ENCODE measurements around the gene AFF4. TPM values are rescaled to one million over a fixed set of nuclear protein-coding genes. Genes with fewer than 3 reads are reported as not detected.

The AFF4 gene
- total and polyA plus RNA-seq, 2 donors (not counting 1 experiment from before 2014, with no cell fraction given): 16.2 to 81.5 TPM

DNA sequence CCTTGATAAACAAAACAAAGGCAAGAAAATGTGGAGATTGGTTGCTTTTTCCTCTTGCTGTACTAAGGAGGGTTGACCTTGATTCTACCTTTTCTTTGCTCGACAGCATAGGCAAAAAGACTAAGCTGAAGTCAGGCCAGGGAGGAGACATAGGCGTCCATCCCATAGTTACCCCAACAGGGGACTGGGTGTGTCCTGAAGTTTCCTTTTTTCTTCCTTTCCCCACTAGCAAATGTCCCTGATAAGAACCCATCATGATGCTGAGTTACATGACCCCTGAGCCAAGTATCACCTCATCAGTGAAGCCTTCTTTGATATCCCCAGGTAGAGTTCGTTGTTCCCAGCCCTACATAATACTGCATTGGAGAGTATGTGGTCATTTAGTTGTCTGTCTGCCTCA lies 123.1 kb downstream of the AFF4 start:
- H3K27me3 ChIP-seq (replicated peaks in 1 of 4; ENCODE audit: control extremely low read depth in 1 of 4, control insufficient read depth in 3 of 4, insufficient read depth in 4 of 4, low read length in 3 of 4): no peaks in the 10 kb centered on the region
- H3K4me3 ChIP-seq (ENCODE audit: control extremely low read depth in 1 of 5, extremely low read depth in 1 of 5, insufficient read depth in 1 of 5, low read depth in 2 of 5, low read length in 4 of 5): no peak overlapping the region
- H3K79me2 ChIP-seq (ENCODE audit: control insufficient read depth, insufficient read depth, low read length): no peaks in the 10 kb centered on the region
- H2AFZ ChIP-seq (ENCODE audit: insufficient read depth, low read depth, low read length, poor library complexity, severe bottlenecking): no peak overlapping the region
- Mint-ChIP-seq H3K4me3 (no peak overlapping the region), H3K27ac (no peak overlapping the region), H3K9me3 (ENCODE audit: insufficient read depth) (no peaks in the 10 kb centered on the region), H3K27me3 (no peaks in the 10 kb centered on the region), H3K4me1 (peaks cover 2% of the 10 kb centered on the region)
- no peaks in the 10 kb centered on the region for H3K4me1 ChIP-seq (ENCODE audit: control insufficient read depth in 2 of 2, insufficient read depth in 2 of 2, low read length in 2 of 2)
- H3K36me3 ChIP-seq (replicated peaks in 1 of 2; ENCODE audit: control extremely low read depth in 1 of 2, control insufficient read depth in 1 of 2, extremely low read depth in 1 of 2, insufficient read depth in 2 of 2, low read length in 1 of 2): no peaks in the 10 kb centered on the region
- no peak for DNase-seq
- CTCF ChIA-PET: interaction anchor here (1.0 kb wide), 1 partner anchor 11 kb away, joined by 3 read pairs; no protein-coding TSS in a partner anchor
- POLR2A ChIA-PET: interaction anchor here (1.0 kb wide), 1 partner anchor 9 kb away, joined by 3 read pairs; the partner anchor contains the start of gene SHROOM1
- no peak overlapping the region for H3K27ac ChIP-seq (ENCODE audit: low read length in 2 of 2)
- H3K9me3 ChIP-seq (ENCODE audit: control extremely low read depth in 1 of 3, control insufficient read depth in 2 of 3, insufficient read depth in 1 of 3, low read length in 2 of 3): peaks cover 0 to 4% (median 0%) of the 10 kb centered on the region in 3 donors
- H4K20me1 ChIP-seq (ENCODE audit: control insufficient read depth, insufficient read depth, low read length, poor library complexity, severe bottlenecking): no peaks in the 10 kb centered on the region
- TF ChIP-seq, protein P1, sequence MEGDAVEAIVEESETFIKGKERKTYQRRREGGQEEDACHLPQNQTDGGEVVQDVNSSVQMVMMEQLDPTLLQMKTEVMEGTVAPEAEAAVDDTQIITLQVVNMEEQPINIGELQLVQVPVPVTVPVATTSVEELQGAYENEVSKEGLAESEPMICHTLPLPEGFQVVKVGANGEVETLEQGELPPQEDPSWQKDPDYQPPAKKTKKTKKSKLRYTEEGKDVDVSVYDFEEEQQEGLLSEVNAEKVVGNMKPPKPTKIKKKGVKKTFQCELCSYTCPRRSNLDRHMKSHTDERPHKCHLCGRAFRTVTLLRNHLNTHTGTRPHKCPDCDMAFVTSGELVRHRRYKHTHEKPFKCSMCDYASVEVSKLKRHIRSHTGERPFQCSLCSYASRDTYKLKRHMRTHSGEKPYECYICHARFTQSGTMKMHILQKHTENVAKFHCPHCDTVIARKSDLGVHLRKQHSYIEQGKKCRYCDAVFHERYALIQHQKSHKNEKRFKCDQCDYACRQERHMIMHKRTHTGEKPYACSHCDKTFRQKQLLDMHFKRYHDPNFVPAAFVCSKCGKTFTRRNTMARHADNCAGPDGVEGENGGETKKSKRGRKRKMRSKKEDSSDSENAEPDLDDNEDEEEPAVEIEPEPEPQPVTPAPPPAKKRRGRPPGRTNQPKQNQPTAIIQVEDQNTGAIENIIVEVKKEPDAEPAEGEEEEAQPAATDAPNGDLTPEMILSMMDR (IDR thresholded peaks at IDR 0.05): no peak
- TF ChIP-seq EZH2 (IDR thresholded peaks at IDR 0.05; ENCODE audit: borderline replicate concordance, insufficient read depth, low read depth, low read length, poor library complexity, severe bottlenecking): no peak
- WGBS (ENCODE audit: insufficient coverage): 92% methylated on average over 2 of the region's 3 CpGs
- intact Hi-C loops (cut with micrococcal nuclease): no loop called here
- no peak overlapping the region for H3K9ac ChIP-seq (ENCODE audit: low read length)
- no peak overlapping the region for H3K4me2 ChIP-seq (replicated peaks; ENCODE audit: low read depth, low read length, poor library complexity, severe bottlenecking)
- ATAC-seq (ENCODE audit: low read depth): no peak

DNA sequence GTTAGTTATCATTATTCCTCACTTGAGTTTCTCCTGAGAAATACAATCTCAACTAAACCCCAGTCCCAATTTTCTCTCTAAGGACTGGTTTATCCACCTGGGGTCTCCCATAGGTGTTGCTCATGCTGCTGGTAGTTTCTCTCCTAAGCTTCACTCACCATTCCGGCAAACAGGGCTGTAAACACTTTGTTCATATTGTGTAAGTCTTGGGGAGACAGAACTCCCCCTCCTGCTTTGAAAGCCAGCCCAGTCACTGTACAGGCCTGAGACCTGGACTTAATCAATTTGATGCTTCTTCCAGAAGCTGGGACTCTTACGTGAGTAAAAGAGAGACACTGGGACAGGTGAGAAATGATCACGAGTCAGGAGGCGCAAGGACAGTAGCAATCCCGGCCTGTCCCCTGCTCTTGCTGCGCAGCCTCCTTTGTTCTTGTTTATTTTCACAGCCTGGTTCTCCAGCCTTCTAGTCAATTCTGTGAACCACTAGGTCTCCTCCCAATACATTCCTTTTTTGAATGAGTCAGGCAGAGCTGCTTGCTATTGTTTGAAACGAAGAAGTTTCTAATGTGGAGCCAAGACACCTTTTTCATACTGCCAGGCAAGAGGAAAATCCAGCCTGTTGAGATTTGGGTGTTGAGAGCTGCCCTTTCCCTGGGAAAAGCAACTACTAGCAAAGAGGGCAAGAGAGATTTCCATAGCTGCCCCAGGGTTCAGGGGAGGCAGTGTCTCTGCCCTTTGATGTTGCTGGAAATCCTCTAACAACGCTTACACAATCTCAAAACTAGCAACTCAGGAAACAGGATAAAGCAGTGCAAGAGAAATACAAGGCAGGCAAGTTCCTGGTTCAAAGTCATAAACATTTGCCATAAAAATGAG lies 123.8 kb downstream of the AFF4 start:
- POLR2A ChIA-PET: interaction anchor here (1.0 kb wide), 1 partner anchor 9 kb away, joined by 3 read pairs; the partner anchor contains the start of gene SHROOM1
- peaks cover 2% of the 10 kb centered on the region for H3K4me1 Mint-ChIP-seq
- Histone ChIP-seq H3K79me2 (ENCODE audit: control insufficient read depth, insufficient read depth, low read length) (no peaks in the 10 kb centered on the region), H3K27me3 (replicated peaks in 1 of 4; ENCODE audit: control extremely low read depth in 1 of 4, control insufficient read depth in 3 of 4, insufficient read depth in 4 of 4, low read length in 3 of 4) (no peaks in the 10 kb centered on the region), H3K36me3 (replicated peaks in 1 of 2; ENCODE audit: control extremely low read depth in 1 of 2, control insufficient read depth in 1 of 2, extremely low read depth in 1 of 2, insufficient read depth in 2 of 2, low read length in 1 of 2) (no peaks in the 10 kb centered on the region), H4K20me1 (ENCODE audit: control insufficient read depth, insufficient read depth, low read length, poor library complexity, severe bottlenecking) (no peaks in the 10 kb centered on the region), H3K27ac (ENCODE audit: low read length in 2 of 2) (no peak overlapping the region), H3K9me3 (ENCODE audit: control extremely low read depth in 1 of 3, control insufficient read depth in 2 of 3, insufficient read depth in 1 of 3, low read length in 2 of 3) (peaks cover 0 to 4% (median 0%) of the 10 kb centered on the region in 3 donors), H3K4me1 (ENCODE audit: control insufficient read depth in 2 of 2, insufficient read depth in 2 of 2, low read length in 2 of 2) (no peaks in the 10 kb centered on the region), H3K4me2 (replicated peaks; ENCODE audit: low read depth, low read length, poor library complexity, severe bottlenecking) (no peak overlapping the region), H3K4me3 (ENCODE audit: control extremely low read depth in 1 of 5, extremely low read depth in 1 of 5, insufficient read depth in 1 of 5, low read depth in 2 of 5, low read length in 4 of 5) (no peak overlapping the region), H2AFZ (ENCODE audit: insufficient read depth, low read depth, low read length, poor library complexity, severe bottlenecking) (no peak overlapping the region), H3K9ac (ENCODE audit: low read length) (no peak overlapping the region)
- H3K27ac Mint-ChIP-seq: no peak overlapping the region
- ATAC-seq (ENCODE audit: low read depth) (no peak), DNase-seq (no peak)
- H3K27me3 Mint-ChIP-seq: no peaks in the 10 kb centered on the region
- TF ChIP-seq EZH2 (IDR thresholded peaks at IDR 0.05; ENCODE audit: borderline replicate concordance, insufficient read depth, low read depth, low read length, poor library complexity, severe bottlenecking): no peak
- TF ChIP-seq, protein P1 (IDR thresholded peaks at IDR 0.05): no peak
- intact Hi-C loops (cut with micrococcal nuclease): no loop called here
- no peaks in the 10 kb centered on the region for H3K9me3 Mint-ChIP-seq (ENCODE audit: insufficient read depth)
- H3K4me3 Mint-ChIP-seq: no peak overlapping the region
- CTCF ChIA-PET: interaction anchor here (1.0 kb wide), 1 partner anchor 10 kb away, joined by 3 read pairs; no protein-coding TSS in a partner anchor
- 92% methylated on average over 5 of the region's 8 CpGs for WGBS (ENCODE audit: insufficient coverage)

Measured in B cell (primary cell).